Gastrocnemius medialis (tissue), 4 donors: ENCODE measurements around the gene RPL22. TPM values are rescaled to one million over a fixed set of nuclear protein-coding genes. Genes with fewer than 3 reads are reported as not detected.

Source experiments
- ATAC-seq, 2 donors: fragments of 150-250 bp; one replicate each; pipeline ENCODE4 v1.9.1; 2016
- DNase-seq, 2 donors: peaks; one replicate each; pipeline ENCODE4 v3.0.0-alpha.2; 2019
- H3K27ac ChIP-seq, 4 donors: fragments of 200-600 bp; sonication (generic); 1 replicate in 1 of 4; 2 replicates in 3 of 4; pipeline ENCODE4 v1.5.1; 2016 to 2018; ENCODE audit warnings: mild to moderate bottlenecking in 2 of 4, moderate library complexity in 1 of 4
- H3K27me3 ChIP-seq, 3 donors: fragments of 200-600 bp; sonication (generic) in 2 of 3; 1 replicate in 1 of 3; 2 replicates in 2 of 3; pipeline versions ENCODE4 v1.5.1 to v1.6.0; 2016 to 2019; ENCODE audit warnings: mild to moderate bottlenecking in 1 of 3, moderate library complexity in 1 of 3
- H3K36me3 ChIP-seq, 2 donors: fragments of 200-600 bp; sonication (generic) in 1 of 2; one replicate each; pipeline ENCODE4 v1.5.1; 2017 to 2018
- H3K4me1 ChIP-seq, 2 donors: fragments of 200-600 bp; sonication (generic) in 1 of 2; one replicate each; pipeline ENCODE4 v1.5.1; 2016 to 2017; ENCODE audit warnings: mild to moderate bottlenecking in 2 of 2
- H3K4me3 ChIP-seq, 4 donors: fragments of 200-600 bp; sonication (generic) in 3 of 4; 1 replicate in 1 of 4; 2 replicates in 3 of 4; pipeline ENCODE4 v1.5.1; 2016 to 2019; ENCODE audit warnings: mild to moderate bottlenecking in 2 of 4
- H3K9me3 ChIP-seq, 3 donors: fragments of 200-600 bp; sonication (generic) in 2 of 3; 1 replicate in 1 of 3; 2 replicates in 2 of 3; pipeline ENCODE4 v1.5.1; 2016 to 2019
- POLR2A ChIP-seq, 2 donors: fragments of 450-650 bp; IDR thresholded peaks; one replicate each; pipeline ENCODE4 v1.6.1; 2017; ENCODE audit warnings: antibody characterized with exemption in 2 of 2, mild to moderate bottlenecking in 2 of 2, moderate library complexity in 2 of 2
- in situ Hi-C, 4 donors: fragments of 200-750 bp; cut with MboI; loops; one replicate each; pipeline versions ENCODE4 v1.15.0 to v1.8.0; 2017; ENCODE audit warnings: low sequenced_read_pairs in 4 of 4
- intact Hi-C: fragments of 100-400 bp; cut with DNase I; formaldehyde crosslinking; loops from one replicate; pipeline ENCODE4 v1.15.1; 2023; ENCODE audit warnings: low total_unique reads
- total RNA-seq, 4 donors: library from RNA; depleted of rRNA; stranded (reverse); fragments of >200 nt; gene quantifications; one replicate each; pipeline versions ENCODE4 v1.1.0 to v1.2.3, GENCODE V29; 2016
- TF ChIP-seq, protein P1 (sequence below), 5 experiments: fragments of 450-650 bp in 3 of 5; fragments of 200-600 bp in 2 of 5; sonication (generic) in 2 of 5; IDR thresholded peaks in 4 of 5; conservative IDR thresholded peaks in 1 of 5; 1 replicate in 4 of 5; 2 replicates in 1 of 5; pipeline ENCODE4 v1.5.1; 2016 to 2019; ENCODE audit warnings: antibody characterized with exemption in 5 of 5, mild to moderate bottlenecking in 3 of 5, moderate library complexity in 3 of 5

The RPL22 gene
- total RNA-seq, 4 donors from 2014 or later, result 95.2 to 132 (median 121) TPM

DNA sequence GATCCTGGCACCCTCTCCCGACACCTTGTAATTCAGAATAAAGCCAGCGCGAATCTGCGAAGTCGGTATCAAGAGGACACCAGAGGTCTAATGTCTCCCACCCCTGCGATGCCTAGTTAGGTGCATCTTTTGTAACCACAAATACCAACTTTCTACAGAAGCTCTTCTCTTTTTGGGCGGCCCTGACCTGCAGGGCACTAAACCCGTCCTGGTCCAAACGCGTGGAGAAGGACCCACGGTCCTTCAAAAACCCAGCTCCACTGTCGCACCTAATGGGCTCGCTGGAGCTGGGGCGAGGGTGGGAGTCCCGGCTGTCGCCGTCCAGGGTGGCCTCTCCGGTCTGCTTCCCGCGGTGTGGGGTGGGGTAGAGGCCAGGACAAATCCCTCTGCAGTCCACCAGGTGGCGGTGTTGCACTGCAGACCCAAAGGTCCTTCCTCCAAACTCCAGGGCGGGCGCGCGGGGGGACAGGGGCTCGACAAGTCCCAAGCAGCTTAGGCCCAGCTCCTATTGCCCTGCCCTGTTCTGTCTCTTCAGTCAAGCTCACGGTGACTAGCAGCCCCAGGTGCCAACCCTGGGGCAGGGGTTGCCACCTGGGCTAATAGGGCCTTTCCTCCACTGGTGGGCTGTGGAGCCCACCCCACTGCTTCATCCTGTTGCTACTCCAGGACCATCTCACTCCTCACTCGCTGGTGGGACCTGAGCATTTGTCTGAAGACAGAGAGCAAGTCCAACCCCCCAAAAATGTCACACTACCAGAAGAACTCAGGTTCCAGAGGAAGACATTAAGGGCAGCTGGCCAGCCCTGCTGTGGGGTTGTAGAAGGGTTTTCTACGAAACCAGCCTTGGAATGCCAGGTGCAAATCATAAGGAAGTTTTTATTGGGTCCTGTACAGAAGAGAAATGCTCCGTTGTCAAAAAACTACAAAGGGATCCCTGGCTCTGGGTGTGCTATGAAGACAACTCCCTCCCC lies 47.4 kb upstream of the RPL22 start:
- DNase-seq (peak; percentile 55 to 57), ATAC-seq (peak; percentile 44 to 73)
- intact Hi-C loops (loop anchor here (1.0 to 5.0 kb wide), 3 partner anchors 36 to 158 kb away; no protein-coding TSS in a partner anchor), in situ Hi-C loops (loop anchor here (5.0 to 25.0 kb wide), 4 partner anchors 98 to 166 kb away; partner anchors contain the start of genes ESPN (in 1 of the 4) and HES2 (in 1 of the 4))
- H3K27me3 ChIP-seq, result peaks cover 38 to 75% (median 58%) of the 10 kb centered on the region in 3 donors
- H3K4me1 ChIP-seq, result peaks cover 2 to 4% of the 10 kb centered on the region in 2 donors
- H3K4me3 ChIP-seq, result no peak overlapping the region
- no peaks in the 10 kb centered on the region for H3K36me3 ChIP-seq
- TF ChIP-seq POLR2A (IDR thresholded peaks at IDR 0.05), result no peak
- TF ChIP-seq, protein P1, sequence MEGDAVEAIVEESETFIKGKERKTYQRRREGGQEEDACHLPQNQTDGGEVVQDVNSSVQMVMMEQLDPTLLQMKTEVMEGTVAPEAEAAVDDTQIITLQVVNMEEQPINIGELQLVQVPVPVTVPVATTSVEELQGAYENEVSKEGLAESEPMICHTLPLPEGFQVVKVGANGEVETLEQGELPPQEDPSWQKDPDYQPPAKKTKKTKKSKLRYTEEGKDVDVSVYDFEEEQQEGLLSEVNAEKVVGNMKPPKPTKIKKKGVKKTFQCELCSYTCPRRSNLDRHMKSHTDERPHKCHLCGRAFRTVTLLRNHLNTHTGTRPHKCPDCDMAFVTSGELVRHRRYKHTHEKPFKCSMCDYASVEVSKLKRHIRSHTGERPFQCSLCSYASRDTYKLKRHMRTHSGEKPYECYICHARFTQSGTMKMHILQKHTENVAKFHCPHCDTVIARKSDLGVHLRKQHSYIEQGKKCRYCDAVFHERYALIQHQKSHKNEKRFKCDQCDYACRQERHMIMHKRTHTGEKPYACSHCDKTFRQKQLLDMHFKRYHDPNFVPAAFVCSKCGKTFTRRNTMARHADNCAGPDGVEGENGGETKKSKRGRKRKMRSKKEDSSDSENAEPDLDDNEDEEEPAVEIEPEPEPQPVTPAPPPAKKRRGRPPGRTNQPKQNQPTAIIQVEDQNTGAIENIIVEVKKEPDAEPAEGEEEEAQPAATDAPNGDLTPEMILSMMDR (IDR thresholded peaks at IDR 0.05 in 4 of 5, conservative IDR thresholded peaks at IDR 0.05 in 1 of 5), result peak; percentile 92 to 97 (median 97)
- no peaks in the 10 kb centered on the region for H3K9me3 ChIP-seq
- H3K27ac ChIP-seq, result no peak overlapping the region

DNA sequence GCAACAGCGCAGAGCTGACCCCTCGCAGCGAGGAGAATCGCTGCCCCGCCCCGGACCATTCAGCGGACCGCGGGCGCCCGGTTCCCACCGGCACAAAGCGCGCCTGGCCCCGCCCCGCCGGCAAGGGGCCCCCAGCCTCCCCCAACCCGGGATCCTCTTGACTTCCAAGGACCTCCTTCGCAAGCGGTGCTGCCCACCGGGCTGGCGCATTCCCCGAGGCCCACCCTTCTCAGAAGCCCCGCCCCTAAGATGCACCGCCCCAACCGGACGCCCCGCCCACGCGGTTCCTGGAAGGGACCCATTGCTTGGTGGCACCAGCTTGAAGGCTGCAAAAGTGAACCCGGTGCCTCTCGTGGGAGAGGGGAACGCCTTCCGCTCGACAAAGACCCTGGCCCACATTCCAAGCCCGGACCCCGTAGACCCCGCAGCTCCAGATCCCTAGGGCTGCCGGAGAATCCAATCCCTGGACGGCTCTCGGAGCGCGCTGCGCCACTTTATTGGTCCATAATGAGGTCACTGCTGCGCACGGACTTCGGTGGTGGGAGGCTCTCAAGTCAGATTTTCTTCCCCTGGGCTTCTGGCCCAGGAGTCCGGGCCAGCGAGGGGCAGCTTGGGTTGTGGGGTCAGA lies 46.6 kb upstream of the RPL22 start:
- Histone ChIP-seq H3K36me3 (no peaks in the 10 kb centered on the region), H3K27me3 (peaks cover 46 to 83% (median 66%) of the 10 kb centered on the region in 3 donors), H3K27ac (no peak overlapping the region), H3K9me3 (no peaks in the 10 kb centered on the region), H3K4me3 (no peak overlapping the region), H3K4me1 (peaks cover 3 to 8% of the 10 kb centered on the region in 2 donors)
- no peak for TF ChIP-seq POLR2A (IDR thresholded peaks at IDR 0.05)
- TF ChIP-seq, protein P1 (IDR thresholded peaks at IDR 0.05 in 4 of 5, conservative IDR thresholded peaks at IDR 0.05 in 1 of 5), result no peak
- in situ Hi-C loops, result loop anchor here (5.0 to 25.0 kb wide), 4 partner anchors 99 to 166 kb away; partner anchors contain the start of genes ESPN (in 1 of the 4) and HES2 (in 1 of the 4)
- intact Hi-C loops, result loop anchor here (1.0 to 5.0 kb wide), 4 partner anchors 36 to 158 kb away; no protein-coding TSS in a partner anchor
- DNase-seq (no peak), ATAC-seq (no peak)

DNA sequence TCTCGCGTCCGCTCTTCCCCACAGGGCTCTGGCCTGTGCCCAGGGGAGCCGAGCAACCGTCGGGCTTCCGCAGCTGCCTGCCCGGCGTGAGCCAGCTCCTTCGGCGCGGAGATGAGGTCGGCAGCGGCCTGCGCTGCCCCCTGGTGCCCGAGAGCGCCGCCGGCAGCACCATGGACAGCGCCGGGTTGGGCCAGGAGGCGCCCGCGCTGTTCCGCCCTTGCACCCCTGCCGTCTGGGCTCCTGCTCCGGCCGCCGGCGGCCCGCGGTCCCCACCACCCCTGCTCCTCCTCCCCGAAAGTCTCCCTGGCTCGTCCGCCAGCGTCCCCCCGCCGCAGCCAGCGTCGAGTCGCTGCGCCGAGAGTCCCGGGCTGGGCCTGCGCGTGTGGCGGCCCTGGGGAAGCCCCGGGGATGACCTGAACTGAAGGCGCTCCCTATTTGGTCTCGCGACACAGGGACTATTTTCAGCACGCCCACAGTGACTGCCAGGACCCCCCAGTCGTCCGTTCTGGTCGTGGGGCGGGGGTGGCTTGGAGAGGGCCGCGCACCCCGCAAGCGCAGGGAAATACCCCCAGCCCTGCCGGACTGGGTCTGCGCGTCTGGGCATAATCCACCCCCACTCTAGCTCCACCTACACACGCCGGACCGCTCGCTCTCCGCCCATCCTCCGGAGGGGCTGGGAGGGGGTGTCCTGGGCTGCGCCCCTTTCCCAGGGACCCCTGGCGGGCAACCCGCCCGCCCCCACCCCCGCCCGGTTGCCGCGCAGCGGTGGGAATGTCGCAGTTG lies 45.9 kb upstream of the RPL22 start:
- peak in 1 of 2 donors; percentile 39 for DNase-seq

More for the DNA sequence above, 45.9 kb upstream of the RPL22 start:
- ATAC-seq, result peak; percentile 48 to 65
- Histone ChIP-seq H3K36me3 (no peaks in the 10 kb centered on the region), H3K27me3 (peaks cover 52 to 81% (median 69%) of the 10 kb centered on the region in 3 donors), H3K27ac (no peak overlapping the region), H3K9me3 (no peaks in the 10 kb centered on the region), H3K4me1 (peaks cover 3 to 8% of the 10 kb centered on the region in 2 donors), H3K4me3 (no peak overlapping the region)
- TF ChIP-seq, protein P1 (IDR thresholded peaks at IDR 0.05 in 4 of 5, conservative IDR thresholded peaks at IDR 0.05 in 1 of 5), result peak; percentile 49 to 84 (median 71)
- no peak for TF ChIP-seq POLR2A (IDR thresholded peaks at IDR 0.05)
- in situ Hi-C loops, result loop anchor here (5.0 to 25.0 kb wide), 4 partner anchors 100 to 167 kb away; partner anchors contain the start of genes ESPN (in 1 of the 4) and HES2 (in 1 of the 4)
- intact Hi-C loops, result loop anchor here (2.0 to 5.0 kb wide), 2 partner anchors 36 to 37 kb away; no protein-coding TSS in a partner anchor
